GM10266 (cell line): ENCODE data around the gene MPV17.

Source experiments
- DNase-seq: peaks from one replicate; pipeline ENCODE4 v3.0.0; 2012; ENCODE audit errors: extremely low spot score
- CTCF ChIP-seq: IDR thresholded peaks from 2 replicates; pipeline ENCODE4 v1.5.1; 2012; ENCODE audit warnings: mild to moderate bottlenecking, low read depth; ENCODE audit not compliant: control insufficient read depth, insufficient read depth; ENCODE audit errors: missing control alignments

Gene MPV17

GRCh38 chr2:27261926-27262298 is 61.0 kb downstream of the MPV17 start:
- DNase-seq = no peak

GRCh38 chr2:27261241-27261925 is 61.5 kb downstream of the MPV17 start:
- no peak for TF ChIP-seq CTCF
- no peak for DNase-seq

More at GRCh38 chr2:27261926-27262298, 61.0 kb downstream of the MPV17 start:
- TF ChIP-seq CTCF = no peak
